Measurements from ENCODE around the gene KHDC4. TPM values are rescaled to one million over a fixed set of nuclear protein-coding genes. Genes with fewer than 3 reads are reported as not detected.

The KHDC4 gene
- total RNA-seq, 4 donors from 2014 or later: 30.9 to 62.0 (median 39.5) TPM

DNA sequence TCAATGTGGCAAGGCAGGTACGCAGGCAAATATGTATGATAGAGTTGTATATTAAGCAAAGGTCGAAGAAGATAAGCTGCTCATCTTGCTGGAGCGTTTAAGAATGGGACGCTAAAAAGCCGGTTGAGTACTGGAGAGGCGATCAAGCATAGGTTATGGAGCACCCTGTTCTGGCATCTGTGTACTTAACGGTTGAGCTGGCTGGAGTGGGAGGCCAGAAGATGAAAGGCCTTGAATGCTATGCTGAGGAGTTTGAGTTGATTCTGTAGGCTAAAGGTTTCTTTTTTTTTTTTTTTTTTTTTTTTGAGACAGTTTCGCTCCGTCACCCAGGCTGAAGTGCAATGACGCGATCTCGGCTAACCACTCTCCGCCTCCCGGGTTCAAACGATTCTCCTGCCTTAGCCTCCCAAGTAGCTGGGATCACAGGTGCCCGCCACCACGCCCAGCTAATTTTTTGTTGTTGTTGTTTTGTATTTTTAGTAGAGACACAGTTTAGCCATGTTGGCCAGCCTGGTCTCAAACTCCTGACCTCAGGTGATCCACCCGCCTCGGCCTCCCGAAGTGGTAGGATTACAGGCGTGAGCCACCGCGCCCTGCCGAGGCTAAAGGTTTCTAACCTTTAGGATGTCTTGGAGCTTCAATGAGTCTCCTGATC is 850 bp upstream of the KHDC4 start:
- TF ChIP-seq, protein P1, sequence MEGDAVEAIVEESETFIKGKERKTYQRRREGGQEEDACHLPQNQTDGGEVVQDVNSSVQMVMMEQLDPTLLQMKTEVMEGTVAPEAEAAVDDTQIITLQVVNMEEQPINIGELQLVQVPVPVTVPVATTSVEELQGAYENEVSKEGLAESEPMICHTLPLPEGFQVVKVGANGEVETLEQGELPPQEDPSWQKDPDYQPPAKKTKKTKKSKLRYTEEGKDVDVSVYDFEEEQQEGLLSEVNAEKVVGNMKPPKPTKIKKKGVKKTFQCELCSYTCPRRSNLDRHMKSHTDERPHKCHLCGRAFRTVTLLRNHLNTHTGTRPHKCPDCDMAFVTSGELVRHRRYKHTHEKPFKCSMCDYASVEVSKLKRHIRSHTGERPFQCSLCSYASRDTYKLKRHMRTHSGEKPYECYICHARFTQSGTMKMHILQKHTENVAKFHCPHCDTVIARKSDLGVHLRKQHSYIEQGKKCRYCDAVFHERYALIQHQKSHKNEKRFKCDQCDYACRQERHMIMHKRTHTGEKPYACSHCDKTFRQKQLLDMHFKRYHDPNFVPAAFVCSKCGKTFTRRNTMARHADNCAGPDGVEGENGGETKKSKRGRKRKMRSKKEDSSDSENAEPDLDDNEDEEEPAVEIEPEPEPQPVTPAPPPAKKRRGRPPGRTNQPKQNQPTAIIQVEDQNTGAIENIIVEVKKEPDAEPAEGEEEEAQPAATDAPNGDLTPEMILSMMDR (IDR thresholded peaks at IDR 0.05; ENCODE audit: low read depth): no peak

DNA sequence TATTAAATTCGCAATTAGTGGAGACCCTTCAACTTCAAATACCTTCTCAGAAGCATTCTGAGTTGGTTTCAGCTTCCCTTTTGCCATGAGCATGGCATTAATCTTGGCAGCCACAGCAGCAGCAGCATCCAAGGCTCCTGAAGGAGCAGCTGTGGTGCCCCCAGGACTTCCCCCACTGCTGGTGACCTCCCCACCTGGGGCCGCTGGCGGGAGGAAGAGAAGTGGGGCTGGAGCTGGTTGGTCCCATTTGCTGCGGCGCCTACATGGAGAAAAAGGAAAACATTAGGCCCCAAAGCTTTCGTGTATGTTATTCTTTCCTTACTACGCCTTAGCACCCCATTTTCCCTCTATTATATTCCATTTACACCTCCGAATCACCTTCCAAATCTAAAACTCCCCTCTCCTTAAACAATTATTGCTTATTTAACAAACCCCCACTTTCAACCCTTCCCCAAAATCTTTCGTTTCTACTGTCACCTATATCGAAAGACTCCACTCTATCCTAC is 569 bp downstream of the KHDC4 start:
- TF ChIP-seq, protein P1 (IDR thresholded peaks at IDR 0.05; ENCODE audit: low read depth): no peak

DNA sequence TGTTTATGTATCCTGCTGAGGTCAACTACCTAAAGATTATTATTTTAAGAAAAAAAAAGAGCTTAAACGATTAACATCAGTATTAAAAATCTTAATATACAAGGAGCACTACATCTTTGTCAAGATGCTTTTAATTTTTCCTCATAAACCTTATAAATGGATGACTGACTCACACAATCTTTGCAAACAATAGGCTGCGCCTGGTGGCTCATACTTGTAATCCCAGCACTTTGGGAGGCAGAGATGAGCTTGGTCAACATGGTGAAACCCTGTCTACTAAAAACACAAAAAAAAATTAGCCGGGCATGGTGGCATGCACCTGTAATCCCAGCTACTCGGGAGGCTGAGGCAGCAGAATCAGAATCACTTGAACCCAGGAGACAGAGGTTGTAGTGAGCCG is 1.7 kb downstream of the KHDC4 start:
- TF ChIP-seq, protein P1 (IDR thresholded peaks at IDR 0.05; ENCODE audit: low read depth): no peak

DNA sequence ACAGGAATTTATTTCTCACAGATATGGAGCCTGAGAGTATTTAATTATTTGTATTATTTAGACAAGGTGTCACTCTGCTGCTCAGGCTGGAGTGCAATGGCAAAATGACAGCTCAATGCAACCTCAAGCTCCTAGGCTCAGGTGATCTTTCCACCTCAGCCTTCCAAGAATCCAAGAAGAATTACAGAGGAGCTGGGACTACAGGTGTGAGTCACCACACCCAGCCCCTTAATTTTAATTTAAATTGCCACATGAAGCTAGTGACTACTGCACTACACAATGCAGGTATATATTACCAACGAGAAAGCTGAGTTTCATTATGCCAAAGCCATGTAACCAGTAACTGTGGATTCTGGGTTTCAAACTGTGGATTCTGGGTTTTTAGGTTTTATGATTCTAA is 2.1 kb downstream of the KHDC4 start:
- TF ChIP-seq, protein P1 (IDR thresholded peaks at IDR 0.05; ENCODE audit: low read depth): no peak

DNA sequence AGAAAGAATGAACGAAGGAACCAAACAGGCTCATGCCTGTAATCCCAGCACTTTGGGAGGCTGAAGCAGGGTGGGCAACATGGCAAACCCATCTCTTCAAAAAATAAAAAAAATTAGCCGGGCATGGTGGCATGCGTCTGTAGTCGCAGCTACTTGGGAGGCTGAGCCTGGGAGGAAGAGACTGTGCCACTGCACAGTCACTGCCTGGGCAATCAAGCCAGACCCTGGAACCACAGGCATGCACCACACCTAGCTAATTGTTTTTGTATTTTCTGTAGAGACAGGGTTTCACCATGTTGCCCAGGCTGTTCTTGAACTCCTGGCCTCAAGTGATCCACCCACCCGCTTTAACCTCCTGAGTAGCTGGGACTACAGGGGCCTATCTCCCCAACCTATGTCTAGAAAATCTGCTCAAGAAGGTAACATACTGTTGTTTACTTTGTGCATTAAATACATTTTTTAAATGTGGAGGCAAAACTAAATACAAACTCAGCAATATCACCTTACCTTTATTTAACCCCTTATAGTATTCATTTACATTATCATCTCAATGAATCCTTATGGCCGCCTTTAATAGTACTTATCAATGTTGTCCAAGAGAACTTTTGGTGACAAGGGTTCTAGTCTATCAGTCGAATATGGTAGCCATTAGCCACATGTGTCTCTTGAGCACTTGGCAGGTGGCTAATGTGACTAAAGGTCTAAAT is 2.7 kb downstream of the KHDC4 start:
- TF ChIP-seq, protein P1 (IDR thresholded peaks at IDR 0.05; ENCODE audit: low read depth): no peak

DNA sequence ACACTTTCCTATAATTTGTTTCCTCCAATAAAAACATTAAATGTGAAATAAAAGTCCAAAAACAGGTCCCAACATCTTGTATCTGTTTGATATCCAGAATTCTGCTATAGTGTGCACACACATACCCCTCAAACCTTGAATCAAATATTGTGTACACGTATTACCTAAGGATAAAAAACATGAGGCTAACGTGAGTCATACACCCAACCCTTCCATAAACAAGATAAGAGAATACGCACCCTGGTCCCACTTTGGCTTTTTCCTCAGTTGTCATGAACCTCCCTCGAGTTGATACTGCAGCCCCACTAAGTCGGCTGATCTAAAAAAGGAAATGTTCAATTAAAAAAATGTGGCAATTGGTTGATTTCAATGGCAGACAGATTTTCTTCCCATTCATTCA is 5.2 kb downstream of the KHDC4 start:
- TF ChIP-seq, protein P1 (IDR thresholded peaks at IDR 0.05; ENCODE audit: low read depth): no peak

DNA sequence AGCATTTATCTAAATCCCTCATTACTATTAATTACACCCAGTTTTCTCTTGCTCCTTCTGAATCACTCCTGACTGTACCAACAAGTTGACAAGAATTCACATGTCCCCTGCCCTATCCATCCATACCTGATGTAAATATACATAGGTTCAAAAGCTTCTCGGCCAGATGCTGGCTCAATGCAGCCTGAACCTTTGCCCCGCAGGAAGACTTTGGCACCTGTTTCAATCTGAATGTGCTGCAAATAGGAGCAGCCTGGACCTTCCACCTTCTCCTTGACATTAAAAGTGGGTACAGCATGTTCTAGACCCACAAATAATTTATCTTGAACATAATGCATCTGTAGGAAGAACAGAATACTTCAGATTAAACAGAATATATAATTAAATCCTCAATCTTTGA is 8.7 kb downstream of the KHDC4 start:
- TF ChIP-seq, protein P1 (IDR thresholded peaks at IDR 0.05; ENCODE audit: low read depth): no peak
